Right lobe of liver (tissue), 4 donors: Measurements from ENCODE around the gene CRYM.

ENCODE experiments used
- POLR2A ChIP-seq: fragments of 450-650 bp; IDR thresholded peaks from one replicate; pipeline ENCODE4 v1.6.1; 2017; ENCODE audit warnings: antibody characterized with exemption, mild to moderate bottlenecking
- TF ChIP-seq, protein P1 (sequence below), 4 donors: fragments of 200-600 bp in 3 of 4; fragments of 450-650 bp in 1 of 4; IDR thresholded peaks; one replicate each; pipeline versions ENCODE4 v1.5.1 to v1.8.0; 2016 to 2022; ENCODE audit warnings: antibody characterized with exemption in 4 of 4, mild to moderate bottlenecking in 2 of 4
- donor health status: DM: no; HTN: no; CAD: no.
- donor health status: DM: no; HTN: no; CAD: no.
- donor health status: DM: no; HTN: yes; CAD: no.

DNA sequence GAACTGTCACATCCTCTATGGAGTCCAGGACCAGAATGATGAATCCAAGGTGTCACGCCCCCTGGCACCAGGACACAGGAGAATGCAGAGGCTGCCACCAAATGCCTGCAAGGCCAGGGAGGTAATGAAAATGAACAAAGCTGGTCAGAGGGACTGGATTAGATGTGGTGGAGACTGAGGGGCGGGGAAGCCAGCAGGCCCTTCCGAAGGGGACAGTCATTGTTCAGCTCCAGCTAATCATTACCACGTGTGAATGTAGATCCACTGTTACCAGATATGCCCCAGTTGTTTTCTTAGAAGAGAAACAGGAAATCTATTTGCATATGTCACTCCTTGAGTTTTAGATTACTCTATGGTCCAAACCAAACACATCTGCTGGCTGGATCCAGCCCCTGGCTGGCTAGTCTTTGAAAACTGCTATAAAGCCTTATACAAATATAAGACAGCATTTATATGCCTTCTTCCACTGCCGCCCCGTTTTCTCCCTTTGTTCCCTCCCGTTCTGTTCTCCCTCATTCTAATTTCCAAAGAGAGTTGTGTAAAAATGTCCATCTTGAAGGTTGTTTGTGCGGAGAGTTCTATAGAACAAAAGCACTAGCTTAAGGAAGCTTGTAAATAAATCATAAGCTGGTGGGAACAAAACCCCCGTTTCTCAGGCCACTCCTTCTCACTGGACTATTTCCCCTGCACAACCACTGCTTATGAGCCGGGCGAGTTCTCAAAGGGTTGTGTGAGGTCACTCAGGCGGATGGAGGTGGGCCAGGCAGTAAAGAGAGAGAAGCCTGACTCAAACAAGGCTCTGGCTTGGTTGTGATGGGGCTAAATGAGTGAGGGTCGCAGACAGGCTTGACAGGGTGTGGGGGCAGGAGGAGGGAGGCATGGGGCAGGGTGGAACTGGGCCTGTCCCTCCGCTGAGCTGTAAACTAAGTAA lies 14.2 kb downstream of the CRYM start:
- no peak for TF ChIP-seq POLR2A
- TF ChIP-seq, protein P1, sequence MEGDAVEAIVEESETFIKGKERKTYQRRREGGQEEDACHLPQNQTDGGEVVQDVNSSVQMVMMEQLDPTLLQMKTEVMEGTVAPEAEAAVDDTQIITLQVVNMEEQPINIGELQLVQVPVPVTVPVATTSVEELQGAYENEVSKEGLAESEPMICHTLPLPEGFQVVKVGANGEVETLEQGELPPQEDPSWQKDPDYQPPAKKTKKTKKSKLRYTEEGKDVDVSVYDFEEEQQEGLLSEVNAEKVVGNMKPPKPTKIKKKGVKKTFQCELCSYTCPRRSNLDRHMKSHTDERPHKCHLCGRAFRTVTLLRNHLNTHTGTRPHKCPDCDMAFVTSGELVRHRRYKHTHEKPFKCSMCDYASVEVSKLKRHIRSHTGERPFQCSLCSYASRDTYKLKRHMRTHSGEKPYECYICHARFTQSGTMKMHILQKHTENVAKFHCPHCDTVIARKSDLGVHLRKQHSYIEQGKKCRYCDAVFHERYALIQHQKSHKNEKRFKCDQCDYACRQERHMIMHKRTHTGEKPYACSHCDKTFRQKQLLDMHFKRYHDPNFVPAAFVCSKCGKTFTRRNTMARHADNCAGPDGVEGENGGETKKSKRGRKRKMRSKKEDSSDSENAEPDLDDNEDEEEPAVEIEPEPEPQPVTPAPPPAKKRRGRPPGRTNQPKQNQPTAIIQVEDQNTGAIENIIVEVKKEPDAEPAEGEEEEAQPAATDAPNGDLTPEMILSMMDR (IDR thresholded peaks at IDR 0.05): no peak
